ENCODE measurements around the gene TMEM132E. TPM values are rescaled to one million over a fixed set of nuclear protein-coding genes. Genes with fewer than 3 reads are reported as not detected.

TMEM132E gene
- total and polyA plus RNA-seq, 10 donors: 0.09 to 0.79 (median 0.27) TPM

GRCh38 chr17:34569591-34569990 lies 9.8 kb upstream of the TMEM132E start:
- WGBS, 5 donors: 42 to 66% (median 47%) methylated on average over 2 of the region's 2 CpGs
- DNase-seq: no peak
- TF ChIP-seq POLR2AphosphoS5 (IDR thresholded peaks at IDR 0.05): no peak
- TF ChIP-seq, protein P1, sequence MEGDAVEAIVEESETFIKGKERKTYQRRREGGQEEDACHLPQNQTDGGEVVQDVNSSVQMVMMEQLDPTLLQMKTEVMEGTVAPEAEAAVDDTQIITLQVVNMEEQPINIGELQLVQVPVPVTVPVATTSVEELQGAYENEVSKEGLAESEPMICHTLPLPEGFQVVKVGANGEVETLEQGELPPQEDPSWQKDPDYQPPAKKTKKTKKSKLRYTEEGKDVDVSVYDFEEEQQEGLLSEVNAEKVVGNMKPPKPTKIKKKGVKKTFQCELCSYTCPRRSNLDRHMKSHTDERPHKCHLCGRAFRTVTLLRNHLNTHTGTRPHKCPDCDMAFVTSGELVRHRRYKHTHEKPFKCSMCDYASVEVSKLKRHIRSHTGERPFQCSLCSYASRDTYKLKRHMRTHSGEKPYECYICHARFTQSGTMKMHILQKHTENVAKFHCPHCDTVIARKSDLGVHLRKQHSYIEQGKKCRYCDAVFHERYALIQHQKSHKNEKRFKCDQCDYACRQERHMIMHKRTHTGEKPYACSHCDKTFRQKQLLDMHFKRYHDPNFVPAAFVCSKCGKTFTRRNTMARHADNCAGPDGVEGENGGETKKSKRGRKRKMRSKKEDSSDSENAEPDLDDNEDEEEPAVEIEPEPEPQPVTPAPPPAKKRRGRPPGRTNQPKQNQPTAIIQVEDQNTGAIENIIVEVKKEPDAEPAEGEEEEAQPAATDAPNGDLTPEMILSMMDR (IDR thresholded peaks at IDR 0.05 in 8 of 11, conservative IDR thresholded peaks at IDR 0.05 in 3 of 11): no peak
- TF ChIP-seq POLR2A (IDR thresholded peaks at IDR 0.05): no peak
- no peak overlapping the region for H3K27ac ChIP-seq
- H3K27me3 ChIP-seq (replicated peaks in 1 of 7): peaks cover 0 to 80% (median 10%) of the 10 kb centered on the region in 7 donors
- H3K9me3 ChIP-seq: no peaks in the 10 kb centered on the region
- H3K36me3 ChIP-seq: no peaks in the 10 kb centered on the region
- intact Hi-C loops (cut with DNase I; ENCODE audit: low total_unique reads): no loop called here
- peaks cover 0 to 1% (median 0%) of the 10 kb centered on the region in 6 donors for H3K4me1 ChIP-seq
- no peak overlapping the region for H3K4me3 ChIP-seq

GRCh38 chr17:34570506-34570905 lies 8.9 kb upstream of the TMEM132E start:
- TF ChIP-seq, protein P1 (IDR thresholded peaks at IDR 0.05 in 8 of 11, conservative IDR thresholded peaks at IDR 0.05 in 3 of 11): no peak
- TF ChIP-seq POLR2A (IDR thresholded peaks at IDR 0.05) (no peak), POLR2AphosphoS5 (IDR thresholded peaks at IDR 0.05) (no peak)
- Histone ChIP-seq H3K9me3 (no peaks in the 10 kb centered on the region), H3K4me1 (no peaks in the 10 kb centered on the region), H3K4me3 (no peak overlapping the region), H3K27me3 (replicated peaks in 1 of 7) (peaks cover 0 to 81% (median 10%) of the 10 kb centered on the region in 7 donors), H3K36me3 (no peaks in the 10 kb centered on the region), H3K27ac (no peak overlapping the region)
- 31 to 63% (median 46%) methylated on average over 2 of the region's 2 CpGs for WGBS, 5 donors
- intact Hi-C loops (cut with DNase I; ENCODE audit: low total_unique reads): no loop called here
- no peak for DNase-seq

DNA sequence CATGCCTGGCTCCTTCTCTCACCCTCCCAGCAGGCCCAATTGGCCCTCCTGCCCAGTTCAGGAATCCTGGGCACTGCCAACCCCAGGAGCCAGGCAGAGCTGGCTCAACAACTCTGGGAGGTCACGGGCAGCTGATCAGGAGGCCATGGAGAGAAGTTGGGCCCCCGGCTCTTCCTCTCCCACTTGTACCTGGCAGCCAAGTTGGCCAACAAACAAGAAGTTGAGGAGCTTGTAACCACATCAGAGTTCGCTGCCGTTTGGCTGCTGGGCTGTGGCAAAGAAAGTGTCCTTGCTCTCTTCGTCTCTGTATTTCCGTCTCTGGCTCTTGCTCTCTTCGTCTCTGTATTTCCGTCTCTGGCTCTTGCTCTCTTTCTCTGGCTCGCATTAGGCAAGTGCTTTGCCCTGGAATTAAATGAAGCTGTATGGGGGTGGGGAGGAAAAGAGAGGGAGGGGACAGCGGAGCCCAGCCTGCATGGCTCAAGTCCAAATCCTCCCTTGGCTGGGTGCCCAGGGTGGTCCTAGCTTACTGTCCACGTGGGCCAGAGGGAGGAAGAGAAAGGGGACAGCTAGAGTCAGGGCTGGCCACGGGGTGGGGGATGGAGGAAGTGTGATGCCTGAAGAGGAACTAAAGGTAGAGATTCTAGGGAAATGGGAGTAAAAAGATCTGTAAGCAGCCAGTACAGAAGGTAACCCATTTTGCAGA lies 7.8 kb upstream of the TMEM132E start:
- Histone ChIP-seq H3K27me3 (replicated peaks in 1 of 7) (peaks cover 0 to 92% (median 12%) of the 10 kb centered on the region in 7 donors), H3K36me3 (no peaks in the 10 kb centered on the region), H3K9me3 (no peaks in the 10 kb centered on the region), H3K27ac (no peak overlapping the region), H3K4me3 (no peak overlapping the region), H3K4me1 (no peaks in the 10 kb centered on the region)
- intact Hi-C loops (cut with DNase I; ENCODE audit: low total_unique reads): no loop called here
- no peak for TF ChIP-seq POLR2AphosphoS5 (IDR thresholded peaks at IDR 0.05)
- TF ChIP-seq, protein P1 (IDR thresholded peaks at IDR 0.05 in 8 of 11, conservative IDR thresholded peaks at IDR 0.05 in 3 of 11): no peak
- TF ChIP-seq POLR2A (IDR thresholded peaks at IDR 0.05): no peak
- no peak for DNase-seq
- 42 to 51% (median 47%) methylated on average over 12 of the region's 12 CpGs for WGBS, 5 donors

DNA sequence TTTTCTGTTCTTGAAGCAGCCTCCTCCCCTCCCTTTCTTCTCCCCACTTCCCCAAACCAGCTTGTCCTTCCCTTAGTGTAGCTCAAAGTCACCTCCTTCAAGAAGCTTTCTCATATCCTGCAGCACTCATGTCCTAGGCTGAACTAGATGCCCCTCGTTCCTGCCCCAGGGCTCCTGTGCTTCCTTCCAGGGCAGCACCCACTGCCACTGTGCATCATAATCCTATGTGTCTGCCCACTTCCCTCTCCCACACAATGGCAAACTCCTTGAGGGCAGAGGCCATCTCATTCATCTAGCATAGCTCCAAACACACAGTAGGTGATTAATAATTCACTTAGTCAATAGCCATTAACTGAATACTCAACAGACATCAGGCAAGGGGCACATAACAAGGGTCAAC lies 6.9 kb upstream of the TMEM132E start:
- no peaks in the 10 kb centered on the region for H3K36me3 ChIP-seq
- peaks cover 0 to 92% (median 13%) of the 10 kb centered on the region in 7 donors for H3K27me3 ChIP-seq (replicated peaks in 1 of 7)
- 42 to 61% (median 56%) methylated on average over 1 of the region's 1 CpG for WGBS, 5 donors
- H3K4me1 ChIP-seq: no peaks in the 10 kb centered on the region
- TF ChIP-seq POLR2A (IDR thresholded peaks at IDR 0.05): no peak
- TF ChIP-seq, protein P1 (IDR thresholded peaks at IDR 0.05 in 8 of 11, conservative IDR thresholded peaks at IDR 0.05 in 3 of 11): no peak
- TF ChIP-seq POLR2AphosphoS5 (IDR thresholded peaks at IDR 0.05): no peak
- no peak for DNase-seq
- no peaks in the 10 kb centered on the region for H3K9me3 ChIP-seq
- H3K4me3 ChIP-seq: no peak overlapping the region
- intact Hi-C loops (cut with DNase I; ENCODE audit: low total_unique reads): no loop called here
- no peak overlapping the region for H3K27ac ChIP-seq
